Stimulated activated CD8-positive, alpha-beta memory T cell treated with anti-CD3 and anti-CD28 coated beads, Interleukin-15, amount 100 ng/mL, for 1 hour (primary cell): ENCODE data around the gene ACTN3.
A peak's percentile ranks its signal among the peaks of the same experiment; 100 is the strongest.
"Not testable (repeated sequence)": the region's sequence is repeated elsewhere in the genome, so short reads cannot be mapped to it uniquely, and the experiment has no call there.

ENCODE experiments used
- DNase-seq: peaks from one replicate; pipeline ENCODE4 v3.0.0-alpha.2; 2020; ENCODE audit warnings: low read depth

ACTN3 gene

DNA sequence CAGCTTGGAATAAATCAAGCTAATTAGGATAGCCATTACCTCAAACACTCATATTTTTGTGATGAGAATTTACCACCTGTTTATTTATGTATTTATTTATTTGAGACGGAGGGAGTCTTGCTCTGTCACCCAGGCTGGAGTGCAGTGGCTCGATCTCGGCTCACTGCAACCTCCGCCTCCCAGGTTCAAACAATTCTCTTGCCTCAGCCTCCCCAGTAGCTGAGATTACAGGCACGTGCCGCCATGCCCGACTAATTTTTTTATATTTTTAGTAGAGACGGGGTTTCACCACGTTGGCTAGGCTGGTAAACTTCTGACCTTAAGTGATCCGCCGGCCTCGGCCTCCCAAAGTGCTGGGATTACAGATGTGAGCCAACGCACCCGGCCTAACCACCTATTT, 1.8 kb upstream of the ACTN3 start:
- not testable (repeated sequence) for DNase-seq

DNA sequence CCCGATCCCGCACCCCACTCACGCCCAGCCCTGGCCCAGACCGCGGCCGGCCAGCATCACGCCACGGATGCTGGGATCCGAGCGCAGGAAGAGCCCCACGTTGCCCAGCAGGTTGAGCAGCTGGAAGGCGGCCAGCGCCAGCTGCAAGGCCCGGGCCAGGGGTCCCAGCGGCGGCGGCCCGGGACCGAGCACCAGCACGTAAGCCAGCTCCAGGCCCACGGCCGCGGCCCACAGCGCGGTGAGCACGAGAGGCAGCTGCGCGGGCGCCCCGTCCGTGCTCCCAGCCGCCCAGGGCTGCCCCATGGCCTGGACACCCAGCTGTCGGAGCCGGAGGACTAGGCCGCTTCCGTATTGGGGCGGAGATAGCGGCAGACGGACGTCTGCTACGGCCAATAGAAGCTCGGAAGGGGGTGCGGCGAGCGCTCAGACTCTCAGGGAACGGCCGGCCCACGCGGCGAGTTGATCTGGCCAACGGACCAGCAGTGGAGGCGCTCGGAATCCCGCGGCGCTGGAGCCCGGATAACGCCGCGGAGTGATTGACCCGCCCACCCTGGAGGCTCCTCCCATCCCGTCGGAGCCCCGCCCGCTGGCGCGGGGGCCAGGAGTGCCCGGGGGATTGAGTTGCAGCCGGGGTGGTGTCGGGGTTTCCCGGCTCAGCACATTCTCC, 869 bp upstream of the ACTN3 start, which contains the start of gene ZDHHC24:
Gene ZDHHC24, minus strand, starts transcription at position 348 of the 667 bp plus-strand sequence. Its CDS starts 45 bp downstream, at position 303.
- peak; percentile 50 for DNase-seq

DNA sequence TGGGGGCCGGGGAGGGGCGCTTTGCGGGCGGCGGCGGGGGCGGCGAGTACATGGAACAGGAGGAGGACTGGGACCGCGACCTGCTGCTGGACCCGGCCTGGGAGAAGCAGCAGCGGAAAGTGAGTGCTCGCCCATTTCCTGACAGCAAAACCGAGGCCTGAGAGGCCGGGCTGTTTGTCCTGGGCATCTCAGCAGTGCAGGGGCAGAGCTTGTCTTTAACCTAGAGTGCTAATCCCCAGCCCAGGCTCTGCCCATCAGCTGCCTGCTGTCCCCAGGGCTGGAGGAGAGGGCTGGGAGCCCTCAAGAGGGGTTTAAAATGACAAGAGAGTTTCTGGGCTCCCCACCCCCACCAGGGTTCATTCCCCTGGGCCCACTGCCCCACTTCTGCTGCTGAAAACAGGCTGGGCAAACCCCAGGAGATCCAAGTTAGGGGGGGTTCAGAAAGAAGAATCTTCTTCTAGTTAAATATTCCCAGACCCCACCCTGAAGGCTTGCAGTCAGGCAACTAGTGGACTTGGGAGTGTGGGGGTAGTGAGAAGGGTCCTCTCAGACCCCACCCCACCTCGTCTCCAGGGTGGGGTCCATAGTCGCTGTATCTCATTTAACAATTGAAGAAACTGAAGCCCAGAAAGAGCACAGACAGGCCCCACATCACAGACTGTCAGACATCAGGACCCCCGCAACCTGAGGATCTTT, 411 bp downstream of the ACTN3 start:
- no peak for DNase-seq

DNA sequence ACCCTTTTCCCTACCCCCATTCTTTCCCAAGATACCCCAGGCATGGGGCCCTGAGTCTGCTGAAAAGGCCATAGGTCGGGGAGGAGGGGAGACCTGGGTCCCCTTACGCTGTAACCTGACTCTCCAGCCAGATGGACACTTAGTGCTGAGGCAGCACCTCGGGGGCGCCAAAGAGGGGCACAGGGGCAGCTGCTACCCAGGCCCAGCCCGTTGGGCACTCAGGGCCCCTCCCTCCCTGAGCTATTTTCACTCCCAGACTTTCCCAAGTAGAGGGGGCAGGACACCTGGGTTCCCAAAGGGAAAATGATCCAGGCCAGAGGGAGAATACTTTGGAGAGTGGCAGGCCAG, 933 bp downstream of the ACTN3 start:
- no peak for DNase-seq

DNA sequence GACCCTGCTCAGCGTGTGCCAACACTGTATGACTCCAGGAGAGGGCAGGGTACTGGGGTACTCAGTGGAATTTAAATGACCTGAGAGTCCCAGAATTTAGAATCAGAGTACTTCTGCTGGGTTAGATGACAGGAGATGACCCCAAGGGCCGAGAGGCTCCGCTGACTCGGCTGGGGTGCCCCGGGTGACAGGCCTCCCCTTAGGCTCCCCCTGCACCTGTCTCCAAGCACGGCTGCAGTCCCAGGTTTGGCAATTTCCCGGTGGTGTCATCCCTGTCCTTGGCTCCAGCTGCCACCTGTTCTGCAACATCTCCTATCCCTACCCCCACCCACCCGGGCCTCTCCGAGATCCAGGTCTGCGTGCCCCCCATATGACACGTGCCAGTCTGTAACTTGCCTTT, 1.3 kb downstream of the ACTN3 start:
- no peak for DNase-seq

DNA sequence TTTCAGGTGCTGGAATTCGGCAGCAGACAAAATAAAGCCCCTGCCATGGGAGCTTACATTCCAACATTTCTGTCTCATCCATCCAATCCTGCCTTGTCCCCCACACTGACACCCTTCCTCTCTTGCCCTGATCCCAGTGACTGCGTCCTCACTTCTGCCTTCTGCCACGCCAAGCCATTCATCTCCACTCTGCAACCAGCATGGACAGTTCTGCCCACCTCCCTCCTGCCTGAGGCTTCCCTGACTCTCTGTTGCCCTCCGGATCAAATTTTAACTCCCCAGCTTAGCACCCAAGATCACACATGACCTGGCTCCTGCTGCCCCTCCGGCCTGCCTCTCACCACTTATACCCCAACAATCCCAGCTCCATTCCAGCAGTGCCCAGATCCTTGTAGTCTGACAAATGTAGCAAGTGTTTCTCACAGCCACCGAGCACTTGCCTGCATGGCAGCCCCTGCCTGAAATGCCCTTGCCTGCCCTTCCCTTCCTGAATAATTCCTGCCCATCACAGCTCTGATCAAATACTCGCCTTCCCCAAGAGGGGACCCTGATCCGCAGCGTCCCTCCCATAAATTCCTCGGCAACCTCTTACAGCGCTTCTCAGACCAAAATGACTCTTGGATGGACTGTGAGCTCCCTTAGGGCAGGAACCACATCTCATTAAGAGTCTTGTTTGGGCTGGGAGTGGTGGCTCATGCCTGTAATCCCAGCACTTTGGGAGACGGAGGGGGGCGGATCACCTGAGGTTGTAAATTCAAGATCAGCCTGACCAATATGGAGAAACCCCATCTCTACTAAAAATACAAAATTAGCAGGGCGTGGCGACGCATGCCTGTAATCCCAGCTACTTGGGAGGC, 2.3 kb downstream of the ACTN3 start:
- DNase-seq, result no peak

DNA sequence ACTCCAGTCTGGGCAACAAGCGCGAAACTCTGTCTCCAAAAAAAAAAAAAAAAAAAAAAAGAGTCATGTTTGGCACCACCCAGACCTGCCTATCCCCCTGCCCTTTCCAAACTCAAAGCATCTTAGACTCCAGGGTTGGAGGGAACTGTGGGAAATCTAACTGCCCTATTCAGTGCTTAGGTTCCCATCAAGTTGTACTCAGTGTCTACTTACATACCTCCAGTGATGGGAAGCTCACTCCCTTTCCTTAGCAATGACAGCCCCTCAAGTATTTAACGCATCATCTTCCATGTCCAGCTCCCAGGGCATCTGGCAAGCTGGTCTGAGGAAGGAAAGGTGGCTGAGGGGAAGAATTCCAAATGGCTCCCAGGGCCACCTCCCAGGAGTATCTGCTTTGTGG, 3.0 kb downstream of the ACTN3 start:
- DNase-seq, result no peak

DNA sequence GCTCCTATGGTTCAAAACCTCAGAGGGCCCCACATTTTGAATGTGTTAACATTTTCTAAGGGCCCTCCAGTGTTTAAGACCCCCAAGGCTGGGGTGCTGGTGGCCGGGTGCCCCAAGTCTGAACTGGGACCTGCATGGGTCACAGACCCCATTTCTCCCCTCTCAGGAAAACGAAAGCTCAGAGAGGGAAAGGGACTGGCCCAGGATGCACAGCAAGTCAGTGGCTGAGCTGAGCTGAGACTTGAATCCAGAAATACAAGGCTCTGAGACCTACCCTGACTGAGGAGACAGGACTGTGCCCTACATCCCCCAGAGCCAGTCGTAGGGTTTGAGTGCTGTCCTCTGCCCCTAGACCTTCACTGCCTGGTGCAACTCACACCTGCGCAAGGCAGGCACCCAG, 4.2 kb downstream of the ACTN3 start:
- DNase-seq, result no peak

DNA sequence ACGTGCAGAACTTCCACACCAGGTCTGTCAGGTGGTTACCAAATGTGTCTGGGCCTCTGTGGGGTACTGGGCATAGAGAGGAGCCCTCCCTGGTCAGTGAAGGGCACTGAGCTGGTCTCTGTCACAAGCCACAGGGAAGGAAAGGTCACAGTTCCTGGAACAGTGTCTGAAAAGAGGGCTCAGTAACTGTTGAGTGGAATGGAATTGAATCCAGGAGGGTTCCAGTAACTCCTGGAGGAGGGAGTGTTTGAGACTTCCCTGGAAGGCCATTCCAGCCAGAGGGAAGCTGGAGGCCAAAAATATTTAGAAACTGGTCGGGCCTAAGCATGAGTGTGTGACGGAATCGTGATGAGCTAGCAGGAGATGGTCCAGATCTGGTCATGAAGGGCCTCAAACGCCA, 7.9 kb downstream of the ACTN3 start:
- no peak for DNase-seq

DNA sequence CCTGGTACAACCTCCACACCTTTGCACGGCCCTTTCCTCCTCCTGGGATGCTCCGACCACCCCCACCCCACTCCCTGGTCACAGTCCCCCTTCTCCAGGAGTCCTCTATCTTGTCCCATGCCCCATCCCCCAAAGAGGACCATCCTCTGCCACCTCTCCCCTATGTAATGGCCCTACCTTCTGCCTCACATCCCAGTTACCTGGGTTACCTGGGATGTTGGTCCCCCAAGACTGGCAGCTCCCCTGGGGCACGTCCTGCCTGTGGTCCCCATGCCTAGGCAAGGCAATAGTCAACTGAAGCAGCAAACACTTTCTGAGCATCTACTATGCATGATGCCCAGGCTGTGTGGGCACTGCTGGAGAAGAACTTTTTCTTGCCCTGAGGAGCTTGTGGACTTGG, 8.7 kb downstream of the ACTN3 start:
- DNase-seq, result no peak

DNA sequence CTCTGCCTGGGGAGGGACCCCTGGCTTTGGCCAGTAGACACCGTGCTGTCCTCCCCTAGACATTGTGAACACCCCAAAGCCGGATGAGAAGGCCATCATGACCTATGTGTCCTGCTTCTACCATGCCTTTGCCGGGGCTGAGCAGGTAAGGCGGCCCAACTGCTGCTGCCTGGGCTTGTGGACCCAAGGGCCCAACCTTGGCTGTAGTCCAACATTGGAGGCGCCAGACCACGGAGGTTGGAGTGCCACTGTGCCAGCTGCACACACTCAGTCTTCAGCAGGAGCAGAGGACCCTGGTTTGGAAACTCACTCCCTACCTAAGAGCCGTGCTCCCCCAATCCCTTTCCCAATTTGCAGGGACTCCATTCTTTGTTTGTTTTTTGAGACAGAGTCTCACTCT, 9.4 kb downstream of the ACTN3 start:
- DNase-seq, result no peak

DNA sequence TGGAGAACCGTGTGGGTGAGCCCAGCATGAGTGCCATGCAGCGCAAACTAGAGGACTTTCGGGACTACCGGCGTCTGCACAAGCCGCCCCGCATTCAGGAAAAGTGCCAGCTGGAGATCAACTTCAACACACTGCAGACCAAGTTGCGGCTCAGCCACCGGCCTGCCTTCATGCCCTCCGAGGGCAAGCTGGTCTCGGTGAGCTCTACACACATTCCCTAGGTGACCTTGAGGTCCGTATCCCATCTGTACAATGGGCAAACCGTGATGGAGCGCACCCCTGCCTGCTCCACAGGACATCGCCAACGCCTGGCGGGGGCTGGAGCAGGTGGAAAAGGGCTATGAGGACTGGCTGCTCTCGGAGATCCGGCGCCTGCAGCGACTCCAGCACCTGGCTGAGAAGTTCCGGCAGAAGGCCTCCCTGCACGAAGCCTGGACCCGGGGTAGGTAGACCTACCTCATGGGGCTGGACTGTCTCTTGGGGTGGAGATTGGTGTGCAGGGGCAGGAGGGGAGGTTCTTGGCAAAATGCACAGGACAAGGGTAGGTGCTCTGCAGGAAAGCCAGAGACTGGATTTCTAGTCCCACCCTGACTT, 11.1 kb downstream of the ACTN3 start:
- DNase-seq, result no peak

DNA sequence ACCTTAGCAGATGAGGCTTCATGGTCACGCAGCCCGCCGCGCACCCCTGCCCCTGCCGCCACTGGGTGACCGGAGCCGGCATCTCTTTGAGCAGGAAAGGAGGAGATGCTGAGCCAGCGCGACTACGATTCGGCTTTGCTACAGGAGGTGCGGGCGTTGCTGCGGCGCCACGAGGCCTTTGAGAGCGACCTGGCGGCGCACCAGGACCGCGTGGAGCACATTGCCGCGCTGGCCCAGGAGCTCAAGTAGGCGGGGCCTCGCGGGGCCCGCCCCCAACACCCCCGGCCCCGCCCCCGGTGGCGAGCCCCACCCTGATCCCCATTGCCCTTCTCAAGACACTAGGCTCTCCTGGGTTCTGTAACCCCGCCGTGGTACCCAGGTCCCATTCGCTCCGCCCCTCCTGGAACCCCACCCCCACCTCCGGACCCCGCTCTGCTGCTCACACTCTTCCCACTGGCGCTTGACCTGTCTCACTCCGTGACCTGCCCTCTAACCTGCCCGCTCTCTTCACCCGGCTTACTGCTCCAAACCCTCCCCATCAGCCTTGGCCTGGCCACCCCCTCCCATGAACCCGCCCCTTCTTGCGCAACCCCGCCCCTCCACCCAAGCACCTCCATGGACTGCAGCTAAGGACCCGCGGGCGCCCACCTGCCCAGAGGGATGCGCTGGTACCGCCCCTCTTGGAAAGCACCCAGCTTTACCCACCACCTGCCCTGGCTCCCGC, 12.6 kb downstream of the ACTN3 start:
- DNase-seq, result no peak

DNA sequence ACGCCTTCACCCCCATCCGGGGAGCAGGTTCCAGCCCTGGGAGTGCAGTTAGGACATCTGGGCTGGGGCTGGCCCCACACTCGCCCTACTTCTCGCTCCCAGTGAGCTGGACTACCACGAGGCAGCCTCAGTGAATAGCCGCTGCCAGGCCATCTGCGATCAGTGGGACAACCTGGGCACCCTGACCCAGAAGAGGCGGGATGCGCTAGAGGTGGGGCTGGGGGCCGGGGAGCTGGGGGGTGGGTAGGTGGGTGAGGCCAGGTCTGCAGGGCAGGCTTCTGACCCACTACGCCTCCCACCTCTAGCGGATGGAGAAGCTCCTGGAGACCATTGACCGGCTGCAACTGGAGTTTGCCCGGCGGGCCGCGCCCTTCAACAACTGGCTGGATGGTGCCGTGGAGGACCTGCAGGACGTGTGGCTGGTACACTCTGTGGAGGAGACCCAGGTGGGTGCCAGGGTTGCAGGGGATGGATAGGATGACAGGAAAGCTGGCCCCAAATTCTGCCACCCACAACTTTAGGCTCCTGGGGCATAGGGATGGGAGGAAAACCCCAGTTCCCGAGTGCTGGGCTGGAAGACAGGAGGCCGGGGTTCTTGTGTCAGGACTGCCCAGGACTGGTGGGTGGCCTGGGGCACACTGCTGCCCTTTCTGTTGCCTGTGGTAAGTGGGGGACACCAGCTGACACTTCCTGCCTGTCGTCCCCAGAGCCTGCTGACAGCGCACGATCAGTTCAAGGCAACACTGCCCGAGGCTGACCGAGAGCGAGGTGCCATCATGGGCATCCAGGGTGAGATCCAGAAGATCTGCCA, 13.4 kb downstream of the ACTN3 start:
- no peak for DNase-seq

DNA sequence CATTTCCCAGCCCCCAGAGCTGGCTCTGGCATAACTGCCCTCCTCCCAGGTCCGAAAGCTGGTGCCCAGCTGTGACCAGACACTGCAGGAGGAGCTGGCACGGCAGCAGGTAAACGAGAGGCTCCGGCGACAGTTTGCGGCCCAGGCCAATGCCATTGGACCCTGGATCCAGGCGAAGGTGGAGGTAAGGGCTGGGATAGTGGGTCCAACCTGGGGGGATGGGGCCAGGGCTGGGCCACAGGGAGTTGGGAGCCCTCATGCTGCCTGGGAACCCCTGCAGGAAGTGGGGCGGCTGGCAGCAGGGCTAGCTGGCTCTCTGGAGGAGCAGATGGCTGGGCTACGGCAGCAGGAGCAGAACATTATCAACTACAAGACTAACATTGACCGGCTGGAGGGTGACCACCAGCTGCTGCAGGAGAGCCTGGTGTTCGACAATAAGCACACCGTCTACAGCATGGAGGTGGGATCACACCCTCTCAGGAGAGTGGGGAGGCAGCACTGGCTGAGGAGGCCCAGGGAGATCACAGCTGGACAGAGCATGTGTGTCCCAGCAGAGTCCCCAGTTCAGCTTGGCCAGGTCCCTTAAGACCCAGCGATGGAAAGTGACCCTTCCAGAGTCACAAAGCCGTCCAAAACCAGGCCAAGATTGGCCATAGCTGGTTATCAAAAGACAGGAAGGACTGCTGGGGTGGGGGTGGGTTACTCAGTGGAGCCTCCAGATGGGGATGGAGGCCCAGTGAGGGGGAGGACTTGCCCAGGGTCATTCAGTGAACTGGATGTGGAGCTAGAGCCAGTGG, 14.7 kb downstream of the ACTN3 start:
- DNase-seq, result no peak

DNA sequence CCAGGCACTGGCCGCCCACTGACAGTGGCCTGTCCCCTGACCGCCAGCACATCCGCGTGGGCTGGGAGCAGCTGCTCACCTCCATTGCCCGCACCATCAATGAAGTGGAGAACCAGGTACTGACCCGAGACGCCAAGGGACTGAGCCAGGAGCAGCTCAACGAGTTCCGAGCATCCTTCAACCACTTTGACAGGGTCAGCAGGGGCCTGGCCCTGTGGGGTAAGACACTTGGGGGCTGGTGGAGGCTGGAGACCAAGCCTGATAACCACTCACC, 15.2 kb downstream of the ACTN3 start:
- no peak for DNase-seq

DNA sequence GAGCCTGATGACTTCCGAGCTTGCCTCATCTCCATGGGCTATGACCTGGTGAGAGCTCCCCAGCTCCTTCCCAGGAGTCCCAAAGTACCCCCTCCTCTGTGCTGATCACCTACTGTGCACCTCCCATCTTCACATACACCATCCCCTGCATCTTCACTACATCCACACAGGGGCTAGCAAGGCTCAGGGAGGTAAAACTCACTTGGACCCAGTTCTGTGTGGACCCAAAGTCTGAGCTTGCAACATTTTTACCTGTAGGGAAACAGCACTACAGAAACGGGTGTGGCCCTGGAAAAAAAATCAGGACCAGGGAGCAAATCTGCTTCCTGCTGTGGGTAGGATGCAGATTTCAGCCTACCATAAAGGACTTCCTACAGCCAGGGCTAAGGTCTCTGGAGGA, 15.6 kb downstream of the ACTN3 start:
- DNase-seq, result no peak

DNA sequence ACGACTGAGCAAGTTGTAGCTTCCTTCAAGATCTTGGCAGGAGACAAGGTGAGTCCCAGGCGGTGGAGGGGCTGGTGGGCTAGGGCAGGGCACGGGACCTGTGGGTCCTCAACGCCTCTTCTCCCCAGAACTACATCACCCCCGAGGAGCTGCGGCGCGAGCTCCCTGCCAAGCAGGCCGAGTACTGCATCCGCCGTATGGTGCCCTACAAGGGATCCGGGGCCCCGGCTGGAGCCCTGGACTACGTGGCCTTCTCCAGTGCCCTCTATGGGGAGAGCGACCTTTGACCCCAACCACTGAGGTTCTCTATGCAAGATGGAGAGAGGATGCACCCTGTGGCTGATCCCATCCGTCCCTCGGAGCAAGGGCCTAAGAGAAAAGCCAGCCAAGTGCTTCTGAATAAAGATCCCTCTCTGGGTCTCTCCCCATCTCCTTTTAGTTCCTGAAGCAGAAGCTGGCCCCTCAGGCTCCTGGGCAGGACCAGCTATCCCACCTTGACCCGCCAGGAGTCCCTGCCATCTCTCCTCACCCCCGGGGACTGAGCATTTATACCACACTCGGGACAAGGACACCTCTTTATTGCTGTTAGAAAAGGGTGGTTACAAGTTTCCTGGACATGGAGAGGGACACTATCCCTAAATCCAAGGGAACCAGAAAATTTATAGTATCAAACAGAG, 16.3 kb downstream of the ACTN3 start:
- DNase-seq, result no peak

DNA sequence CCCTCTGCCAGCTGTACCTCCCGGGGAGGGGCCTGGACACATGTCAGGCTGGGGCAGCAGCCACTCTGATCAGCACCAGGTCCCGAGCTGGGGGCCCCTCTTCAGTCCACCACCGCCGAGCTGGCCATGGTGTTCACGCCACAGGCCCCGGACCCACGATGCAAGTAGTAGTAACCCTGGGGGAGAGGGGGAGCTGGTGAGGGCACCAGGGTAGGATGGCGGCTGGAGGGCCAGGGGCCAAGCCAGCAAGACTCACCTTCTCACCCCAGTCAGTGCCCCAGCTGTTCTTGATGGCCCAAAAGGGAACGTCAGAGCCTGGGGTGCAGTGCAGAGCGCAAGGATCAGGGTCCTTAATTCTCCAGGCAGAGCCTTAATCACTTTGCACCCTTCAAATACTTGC, 17.1 kb downstream of the ACTN3 start:
- DNase-seq, result no peak

DNA sequence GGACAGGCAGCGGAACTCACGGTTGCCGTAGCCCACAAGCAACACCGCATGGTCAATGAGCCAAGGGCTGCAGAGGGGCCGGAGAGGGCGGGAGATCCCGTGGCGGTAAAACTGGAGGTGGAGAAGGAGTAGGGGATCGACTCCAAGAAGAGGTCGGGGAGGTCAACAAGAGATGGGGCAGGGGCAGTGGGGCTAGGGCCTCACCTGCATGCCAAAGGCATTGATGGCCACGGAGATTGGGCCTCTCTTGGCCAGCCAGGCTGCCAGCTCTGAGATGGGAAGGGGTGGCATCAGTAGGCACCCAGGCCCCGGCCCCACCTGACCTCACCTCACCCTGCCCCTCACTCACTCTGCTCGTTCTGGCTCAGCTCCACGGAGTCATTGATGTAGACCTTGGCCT, 17.8 kb downstream of the ACTN3 start:
- no peak for DNase-seq
